Glutamatergic neuron (in vitro differentiated cells): ENCODE measurements around the gene TM4SF5. TPM values are rescaled to one million over a fixed set of nuclear protein-coding genes. Genes with fewer than 3 reads are reported as not detected.

Experiments used
- DNase-seq: peaks from one replicate; pipeline ENCODE4 v3.0.0; 2022
- H3K27ac Mint-ChIP-seq: one replicate; pipeline ENCODE4 v1.8.0; 2020; ENCODE audit warnings: mild to moderate bottlenecking, mixed read lengths, inconsistent platforms; ENCODE audit not compliant: unreplicated experiment
- H3K27me3 Mint-ChIP-seq: one replicate; pipeline ENCODE4 v1.8.0; 2020; ENCODE audit warnings: mild to moderate bottlenecking, moderate library complexity, mixed read lengths, inconsistent platforms; ENCODE audit not compliant: unreplicated experiment
- H3K36me3 Mint-ChIP-seq: one replicate; pipeline ENCODE4 v1.8.0; 2020; ENCODE audit warnings: mild to moderate bottlenecking, mixed read lengths, inconsistent platforms; ENCODE audit not compliant: unreplicated experiment
- H3K4me1 Mint-ChIP-seq: one replicate; pipeline ENCODE4 v1.8.0; 2020; ENCODE audit warnings: mild to moderate bottlenecking, low read depth, mixed read lengths, inconsistent platforms; ENCODE audit not compliant: unreplicated experiment
- H3K4me3 Mint-ChIP-seq: one replicate; pipeline ENCODE4 v1.8.0; 2020; ENCODE audit warnings: mild to moderate bottlenecking, mixed read lengths, inconsistent platforms; ENCODE audit not compliant: unreplicated experiment
- H3K9me3 Mint-ChIP-seq: one replicate; pipeline ENCODE4 v1.8.0; 2020; ENCODE audit warnings: mild to moderate bottlenecking, moderate library complexity, mixed read lengths, inconsistent platforms; ENCODE audit not compliant: unreplicated experiment
- long read RNA-seq: library from polyadenylated mRNA; unstranded; transcript quantifications from one replicate; pipeline ENCODE4 v2.0.0, GENCODE V29; 2020; ENCODE audit not compliant: unreplicated experiment
- total RNA-seq: library from RNA; stranded (reverse); fragmentation: NEBNext Ultra II Directional; extraction: Animal tissue kit (Norgen Biotek cat#: 25700); gene quantifications from one replicate; pipeline ENCODE4 v1.2.1, GENCODE V29; 2021; ENCODE audit not compliant: unreplicated experiment
- TF ChIP-seq, protein P1 (sequence below): fragments of 200-600 bp; sonication (generic); IDR thresholded peaks from one replicate; pipeline ENCODE4 v1.5.0; 2021; ENCODE audit not compliant: partially characterized antibody, unreplicated experiment

TM4SF5 gene, protein sequence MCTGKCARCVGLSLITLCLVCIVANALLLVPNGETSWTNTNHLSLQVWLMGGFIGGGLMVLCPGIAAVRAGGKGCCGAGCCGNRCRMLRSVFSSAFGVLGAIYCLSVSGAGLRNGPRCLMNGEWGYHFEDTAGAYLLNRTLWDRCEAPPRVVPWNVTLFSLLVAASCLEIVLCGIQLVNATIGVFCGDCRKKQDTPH
- total RNA-seq: not detected
- long read RNA-seq: 0 reads

DNA sequence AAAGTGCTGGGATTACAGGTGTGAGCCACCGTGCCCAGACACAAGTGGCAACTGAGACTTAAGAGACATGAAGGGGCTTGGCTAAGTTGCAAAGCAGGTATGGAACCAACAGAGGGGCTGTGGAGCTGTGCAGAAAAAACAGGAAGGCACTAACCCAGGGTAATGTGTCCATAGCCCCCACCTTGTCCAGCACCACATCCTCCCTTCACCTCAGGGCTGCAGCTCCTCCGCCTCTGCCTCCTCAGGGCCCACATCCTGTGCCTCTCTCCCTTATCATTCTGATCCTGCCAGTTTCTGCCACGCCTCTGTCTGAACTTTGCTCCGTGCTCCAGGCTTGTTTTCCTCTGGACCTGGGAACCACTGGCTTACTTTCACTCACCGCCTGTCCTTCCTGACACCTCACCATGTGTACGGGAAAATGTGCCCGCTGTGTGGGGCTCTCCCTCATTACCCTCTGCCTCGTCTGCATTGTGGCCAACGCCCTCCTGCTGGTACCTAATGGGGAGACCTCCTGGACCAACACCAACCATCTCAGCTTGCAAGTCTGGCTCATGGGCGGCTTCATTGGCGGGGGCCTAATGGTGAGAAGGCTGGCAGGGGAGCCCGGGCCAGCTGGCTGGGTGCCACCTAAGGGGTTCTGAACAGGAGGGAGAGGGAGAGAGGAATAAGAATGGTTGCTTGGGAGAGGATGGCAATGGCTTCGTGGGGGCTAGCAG lies at the start of gene TM4SF5:
TM4SF5 (plus strand) TSS at position 368 of the 716 bp plus-strand sequence; CDS start at position 405, 37 bp downstream.
- H3K9me3 Mint-ChIP-seq: no peaks in the 10 kb centered on the region
- TF ChIP-seq, protein P1, sequence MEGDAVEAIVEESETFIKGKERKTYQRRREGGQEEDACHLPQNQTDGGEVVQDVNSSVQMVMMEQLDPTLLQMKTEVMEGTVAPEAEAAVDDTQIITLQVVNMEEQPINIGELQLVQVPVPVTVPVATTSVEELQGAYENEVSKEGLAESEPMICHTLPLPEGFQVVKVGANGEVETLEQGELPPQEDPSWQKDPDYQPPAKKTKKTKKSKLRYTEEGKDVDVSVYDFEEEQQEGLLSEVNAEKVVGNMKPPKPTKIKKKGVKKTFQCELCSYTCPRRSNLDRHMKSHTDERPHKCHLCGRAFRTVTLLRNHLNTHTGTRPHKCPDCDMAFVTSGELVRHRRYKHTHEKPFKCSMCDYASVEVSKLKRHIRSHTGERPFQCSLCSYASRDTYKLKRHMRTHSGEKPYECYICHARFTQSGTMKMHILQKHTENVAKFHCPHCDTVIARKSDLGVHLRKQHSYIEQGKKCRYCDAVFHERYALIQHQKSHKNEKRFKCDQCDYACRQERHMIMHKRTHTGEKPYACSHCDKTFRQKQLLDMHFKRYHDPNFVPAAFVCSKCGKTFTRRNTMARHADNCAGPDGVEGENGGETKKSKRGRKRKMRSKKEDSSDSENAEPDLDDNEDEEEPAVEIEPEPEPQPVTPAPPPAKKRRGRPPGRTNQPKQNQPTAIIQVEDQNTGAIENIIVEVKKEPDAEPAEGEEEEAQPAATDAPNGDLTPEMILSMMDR: no peak
- H3K4me3 Mint-ChIP-seq: no peak within 1 kb of the TSS
- H3K27ac Mint-ChIP-seq: no peak within 1 kb of the TSS
- no peak for DNase-seq
- peaks cover 5% of the 10 kb centered on the region for H3K27me3 Mint-ChIP-seq
- H3K4me1 Mint-ChIP-seq: no peaks in the 10 kb centered on the region
- H3K36me3 Mint-ChIP-seq: no peaks in the 10 kb centered on the region

DNA sequence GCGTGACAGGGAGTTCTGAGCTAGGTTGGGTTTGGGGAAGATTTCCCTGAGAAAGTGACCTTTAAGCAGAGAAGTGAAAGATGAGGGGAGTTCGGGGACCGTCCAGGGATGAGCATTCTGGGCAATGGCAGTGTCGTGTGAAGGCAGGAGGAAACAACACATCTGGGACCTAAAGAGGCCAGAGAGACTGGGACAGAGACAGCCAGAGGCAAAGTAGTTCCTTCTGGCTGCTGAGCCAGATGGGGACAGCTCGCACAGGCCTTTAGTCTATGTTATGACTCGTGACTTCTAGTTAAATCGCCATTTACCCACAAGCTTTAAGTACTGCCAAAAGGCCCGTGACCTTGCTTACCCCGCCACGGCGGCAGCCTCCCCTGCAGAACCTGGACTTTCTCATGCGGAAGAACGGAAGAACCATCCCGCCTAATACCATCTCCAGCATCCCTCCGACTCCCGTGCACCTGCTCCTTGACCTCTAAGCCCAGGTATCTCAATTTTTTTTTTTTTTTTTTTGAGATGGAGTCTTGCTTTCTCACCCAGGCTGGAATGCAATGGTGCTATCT lies 48.9 kb upstream of the TM4SF5 start:
- Mint-ChIP-seq H3K4me3 (no peak overlapping the region), H3K4me1 (peaks cover 5% of the 10 kb centered on the region), H3K9me3 (peaks cover 2% of the 10 kb centered on the region), H3K36me3 (peaks cover 12% of the 10 kb centered on the region), H3K27me3 (peaks cover 7% of the 10 kb centered on the region), H3K27ac (peak overlapping the region; percentile 46)
- DNase-seq: no peak
- TF ChIP-seq, protein P1: no peak

DNA sequence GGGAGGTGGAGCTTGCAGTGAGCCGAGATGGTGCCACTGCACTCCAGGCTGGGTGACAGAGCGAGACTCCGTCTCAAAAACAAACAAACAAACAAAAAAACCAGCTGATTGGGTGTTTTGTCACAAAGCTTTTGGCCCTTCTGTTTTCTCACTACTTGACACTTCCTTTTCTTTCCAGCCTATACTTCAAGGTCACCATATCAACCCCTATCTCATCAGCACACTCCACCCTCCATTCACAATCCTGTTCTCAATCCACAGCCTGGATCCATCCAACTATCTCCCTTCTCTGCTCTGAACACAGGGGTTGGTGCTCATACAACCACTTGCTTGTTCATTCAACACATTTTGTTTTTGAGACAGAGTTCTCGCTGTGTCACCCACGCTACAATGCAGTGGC lies 47.0 kb upstream of the TM4SF5 start:
- DNase-seq: no peak
- Mint-ChIP-seq H3K27me3 (peaks cover 2% of the 10 kb centered on the region), H3K9me3 (peaks cover 2% of the 10 kb centered on the region), H3K4me1 (peaks cover 2% of the 10 kb centered on the region), H3K27ac (no peak overlapping the region), H3K4me3 (no peak overlapping the region), H3K36me3 (peaks cover 3% of the 10 kb centered on the region)
- TF ChIP-seq, protein P1: no peak

DNA sequence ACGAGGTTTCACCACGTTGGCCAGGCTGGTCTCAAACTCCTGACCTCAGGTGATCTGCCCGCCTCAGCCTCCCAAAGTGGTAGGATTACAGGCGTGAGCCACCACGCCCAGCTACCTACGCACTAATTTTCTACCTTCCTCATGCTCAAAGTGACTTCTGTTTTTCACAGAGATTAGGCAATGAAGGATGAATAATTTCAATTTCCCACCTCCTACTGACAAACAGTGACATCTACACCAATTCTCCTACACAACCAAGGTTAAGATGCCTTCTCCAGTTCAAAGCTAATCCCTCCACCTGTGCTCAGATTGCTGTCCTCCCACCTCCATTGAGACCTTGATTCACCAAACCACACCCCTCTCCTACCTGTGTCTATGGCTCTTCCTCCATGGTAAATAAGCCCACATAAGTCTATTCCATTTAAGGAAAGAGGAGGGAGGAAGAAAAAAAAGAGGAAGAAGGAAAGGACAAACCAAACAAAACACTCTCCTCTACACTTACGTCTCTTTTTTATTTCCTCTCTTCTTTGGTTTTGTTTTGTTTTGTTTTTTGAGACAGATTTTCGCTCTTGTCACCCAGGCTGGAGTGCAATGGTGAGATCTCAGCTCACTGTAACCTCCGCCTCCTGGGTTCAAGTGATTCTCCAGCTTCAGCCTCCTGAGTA lies 45.9 kb upstream of the TM4SF5 start:
- DNase-seq: no peak
- H3K27ac Mint-ChIP-seq: no peak overlapping the region
- H3K4me1 Mint-ChIP-seq: peaks cover 2% of the 10 kb centered on the region
- no peaks in the 10 kb centered on the region for H3K27me3 Mint-ChIP-seq
- no peaks in the 10 kb centered on the region for H3K36me3 Mint-ChIP-seq
- H3K9me3 Mint-ChIP-seq: peaks cover 2% of the 10 kb centered on the region
- H3K4me3 Mint-ChIP-seq: no peak overlapping the region
- TF ChIP-seq, protein P1: no peak
